Tibial nerve (tissue), 4 donors: ENCODE data around the gene CXCL10. TPM values are rescaled to one million over a fixed set of nuclear protein-coding genes. Genes with fewer than 3 reads are reported as not detected.

Source experiments
- DNase-seq, 2 donors: peaks; one replicate each; pipeline ENCODE4 v3.0.0-alpha.2; 2019; ENCODE audit warnings: low spot score in 2 of 2
- H3K27ac ChIP-seq, 4 donors: fragments of 200-600 bp; sonication (generic) in 3 of 4; one replicate each; pipeline ENCODE4 v1.5.1; 2017 to 2019; ENCODE audit warnings: mild to moderate bottlenecking in 1 of 4
- H3K27me3 ChIP-seq, 2 donors: fragments of 200-600 bp; sonication (generic) in 1 of 2; one replicate each; pipeline versions ENCODE4 v1.5.1 to v1.6.0; 2017 to 2019
- H3K36me3 ChIP-seq, 3 donors: fragments of 200-600 bp; sonication (generic); one replicate each; pipeline ENCODE4 v1.5.1; 2018 to 2019
- H3K4me1 ChIP-seq, 4 donors: fragments of 200-600 bp; sonication (generic) in 3 of 4; one replicate each; pipeline ENCODE4 v1.5.1; 2017 to 2019
- H3K4me3 ChIP-seq, 4 donors: fragments of 200-600 bp; sonication (generic) in 3 of 4; one replicate each; pipeline ENCODE4 v1.5.1; 2017 to 2019; ENCODE audit warnings: mild to moderate bottlenecking in 1 of 4, moderate library complexity in 1 of 4
- H3K9me3 ChIP-seq, 4 donors: fragments of 200-600 bp; sonication (generic) in 3 of 4; one replicate each; pipeline ENCODE4 v1.5.1; 2017 to 2019
- EP300 ChIP-seq, 2 donors: sonication (generic); formaldehyde crosslinking; IDR thresholded peaks; one replicate each; pipeline ENCODE4 v1.6.1; 2017; ENCODE audit warnings: antibody characterized with exemption in 2 of 2, mild to moderate bottlenecking in 1 of 2
- POLR2A ChIP-seq, 2 donors: fragments of 450-650 bp; IDR thresholded peaks; one replicate each; pipeline ENCODE4 v1.6.1; 2017; ENCODE audit warnings: antibody characterized with exemption in 2 of 2, mild to moderate bottlenecking in 2 of 2, moderate library complexity in 2 of 2
- WGBS, 2 donors: methylation state at CpG; one replicate each; pipeline ENCODE4 v1.1.5; 2018; 5-methylcytosine and 5-hydroxymethylcytosine counted together
- total RNA-seq, 4 donors: library from RNA; depleted of rRNA; stranded (reverse); fragments of >200 nt; gene quantifications; one replicate each; pipeline ENCODE4 v1.1.0, GENCODE V29; 2016
- TF ChIP-seq, protein P1 (sequence below), 5 experiments: fragments of 200-600 bp in 3 of 5; fragments of 450-650 bp in 2 of 5; sonication (generic) in 3 of 5; IDR thresholded peaks; one replicate each; pipeline ENCODE4 v1.5.1; 2016 to 2019; ENCODE audit warnings: antibody characterized with exemption in 5 of 5, mild to moderate bottlenecking in 3 of 5, moderate library complexity in 2 of 5

CXCL10 gene
- total RNA-seq, 4 donors from 2014 or later, result 1.2 to 2.8 TPM; not detected in 2

- H3K9me3 ChIP-seq, result no peaks in the 10 kb centered on the region
- no peaks in the 10 kb centered on the region for H3K36me3 ChIP-seq
- WGBS, 2 donors, result 36 to 43% methylated on average over 1 of the region's 1 CpG
Observed at GRCh38 chr4:76061421-76061820, 38.1 kb upstream of the CXCL10 start.

GRCh38 chr4:76060506-76060905 lies 37.2 kb upstream of the CXCL10 start:
- Histone ChIP-seq H3K27ac (peak overlapping the region in 1 of 4 donors; percentile 32), H3K4me1 (peaks cover 0 to 13% (median 3%) of the 10 kb centered on the region in 4 donors), H3K36me3 (no peaks in the 10 kb centered on the region), H3K9me3 (no peaks in the 10 kb centered on the region), H3K27me3 (no peaks in the 10 kb centered on the region), H3K4me3 (no peak overlapping the region)
- DNase-seq, result no peak
- TF ChIP-seq EP300 (IDR thresholded peaks at IDR 0.05) (no peak), POLR2A (IDR thresholded peaks at IDR 0.05) (no peak)
- TF ChIP-seq, protein P1, sequence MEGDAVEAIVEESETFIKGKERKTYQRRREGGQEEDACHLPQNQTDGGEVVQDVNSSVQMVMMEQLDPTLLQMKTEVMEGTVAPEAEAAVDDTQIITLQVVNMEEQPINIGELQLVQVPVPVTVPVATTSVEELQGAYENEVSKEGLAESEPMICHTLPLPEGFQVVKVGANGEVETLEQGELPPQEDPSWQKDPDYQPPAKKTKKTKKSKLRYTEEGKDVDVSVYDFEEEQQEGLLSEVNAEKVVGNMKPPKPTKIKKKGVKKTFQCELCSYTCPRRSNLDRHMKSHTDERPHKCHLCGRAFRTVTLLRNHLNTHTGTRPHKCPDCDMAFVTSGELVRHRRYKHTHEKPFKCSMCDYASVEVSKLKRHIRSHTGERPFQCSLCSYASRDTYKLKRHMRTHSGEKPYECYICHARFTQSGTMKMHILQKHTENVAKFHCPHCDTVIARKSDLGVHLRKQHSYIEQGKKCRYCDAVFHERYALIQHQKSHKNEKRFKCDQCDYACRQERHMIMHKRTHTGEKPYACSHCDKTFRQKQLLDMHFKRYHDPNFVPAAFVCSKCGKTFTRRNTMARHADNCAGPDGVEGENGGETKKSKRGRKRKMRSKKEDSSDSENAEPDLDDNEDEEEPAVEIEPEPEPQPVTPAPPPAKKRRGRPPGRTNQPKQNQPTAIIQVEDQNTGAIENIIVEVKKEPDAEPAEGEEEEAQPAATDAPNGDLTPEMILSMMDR (IDR thresholded peaks at IDR 0.05), result no peak

More at GRCh38 chr4:76061421-76061820, 38.1 kb upstream of the CXCL10 start:
- Histone ChIP-seq H3K27ac (peak overlapping the region in 2 of 4 donors; percentile 11 to 65), H3K4me3 (peak overlapping the region in 1 of 4 donors; percentile 4), H3K4me1 (peaks cover 0 to 13% (median 3%) of the 10 kb centered on the region in 4 donors), H3K27me3 (no peaks in the 10 kb centered on the region)
- no peak for DNase-seq
- TF ChIP-seq, protein P1 (IDR thresholded peaks at IDR 0.05), result no peak
- no peak for TF ChIP-seq EP300 (IDR thresholded peaks at IDR 0.05)
- TF ChIP-seq POLR2A (IDR thresholded peaks at IDR 0.05), result no peak

GRCh38 chr4:76059750-76060149 lies 36.5 kb upstream of the CXCL10 start:
- H3K9me3 ChIP-seq, result no peaks in the 10 kb centered on the region
- H3K27me3 ChIP-seq, result no peaks in the 10 kb centered on the region
- TF ChIP-seq, protein P1 (IDR thresholded peaks at IDR 0.05), result no peak
- TF ChIP-seq POLR2A (IDR thresholded peaks at IDR 0.05) (no peak), EP300 (IDR thresholded peaks at IDR 0.05) (no peak)
- H3K4me1 ChIP-seq, result peaks cover 0 to 13% (median 3%) of the 10 kb centered on the region in 4 donors
- H3K27ac ChIP-seq, result no peak overlapping the region
- no peak overlapping the region for H3K4me3 ChIP-seq
- H3K36me3 ChIP-seq, result no peaks in the 10 kb centered on the region
- no peak for DNase-seq
- WGBS, 2 donors, result 80 to 91% methylated on average over 1 of the region's 1 CpG

DNA sequence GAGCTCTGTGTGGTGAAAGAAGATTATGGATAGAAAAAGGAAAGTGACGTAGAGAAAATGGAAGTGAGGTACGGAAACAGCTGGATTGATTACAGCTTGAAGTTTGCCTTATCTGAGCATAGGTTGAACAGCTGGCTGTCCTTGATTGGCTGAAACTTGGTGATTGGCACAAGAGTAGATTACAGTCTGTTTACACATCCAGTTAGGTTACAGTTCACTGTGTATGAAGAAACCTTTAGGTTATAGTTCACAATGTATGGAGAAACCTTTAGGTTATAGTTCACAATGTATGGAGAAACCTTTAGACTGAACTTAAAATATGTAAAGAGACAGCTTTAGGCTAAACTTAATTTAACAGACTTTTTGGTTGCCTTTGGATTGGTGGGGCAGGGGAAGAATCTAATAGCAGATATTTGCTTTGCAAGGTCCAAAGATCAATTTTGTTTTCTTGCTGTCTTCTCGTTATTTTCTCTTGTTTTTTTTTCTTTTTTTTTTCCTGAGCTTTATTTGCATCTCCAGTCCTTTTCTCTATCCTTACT lies 35.7 kb upstream of the CXCL10 start:
- H3K27ac ChIP-seq, result peak overlapping the region in 2 of 4 donors; percentile 0 to 15
- peaks cover 0 to 18% (median 3%) of the 10 kb centered on the region in 4 donors for H3K4me1 ChIP-seq
- no peak for DNase-seq
- 59 to 64% methylated on average over 3 of the region's 3 CpGs for WGBS, 2 donors
- no peaks in the 10 kb centered on the region for H3K9me3 ChIP-seq
- H3K27me3 ChIP-seq, result no peaks in the 10 kb centered on the region
- no peak overlapping the region for H3K4me3 ChIP-seq
- TF ChIP-seq EP300 (IDR thresholded peaks at IDR 0.05) (no peak), POLR2A (IDR thresholded peaks at IDR 0.05) (no peak)
- TF ChIP-seq, protein P1 (IDR thresholded peaks at IDR 0.05), result no peak
- H3K36me3 ChIP-seq, result no peaks in the 10 kb centered on the region

- peaks cover 0 to 18% (median 3%) of the 10 kb centered on the region in 4 donors for H3K4me1 ChIP-seq
- H3K9me3 ChIP-seq, result no peaks in the 10 kb centered on the region
- no peaks in the 10 kb centered on the region for H3K36me3 ChIP-seq
- DNase-seq, result no peak
- TF ChIP-seq POLR2A (IDR thresholded peaks at IDR 0.05), result no peak
- no peak for TF ChIP-seq EP300 (IDR thresholded peaks at IDR 0.05)
- TF ChIP-seq, protein P1 (IDR thresholded peaks at IDR 0.05), result no peak
- H3K27me3 ChIP-seq, result no peaks in the 10 kb centered on the region
- H3K4me3 ChIP-seq, result no peak overlapping the region
- peak overlapping the region in 2 of 4 donors; percentile 0 to 64 for H3K27ac ChIP-seq
Observed at GRCh38 chr4:76058302-76058701, 35.0 kb upstream of the CXCL10 start.
